ENCODE measurements around the gene PDK4.

DNA sequence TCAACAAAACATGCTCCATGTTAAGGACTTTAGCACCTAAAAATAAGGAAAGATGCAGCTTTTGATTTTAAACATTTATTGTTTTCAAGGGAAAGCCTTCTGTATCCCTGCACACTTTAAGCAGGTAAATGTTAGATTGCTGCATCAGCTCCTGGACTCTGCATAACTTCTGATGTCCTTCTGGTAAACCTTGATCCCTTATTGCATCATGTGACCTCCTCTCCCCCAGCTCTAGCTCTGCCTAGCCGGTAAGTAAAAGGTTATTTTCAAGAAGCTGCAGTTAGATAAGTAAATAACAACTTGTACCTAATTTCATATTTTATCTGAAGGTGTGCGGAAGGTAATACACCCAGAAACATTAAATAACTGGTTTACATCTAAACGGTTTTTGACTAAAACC, 37.5 kb downstream of the PDK4 start:
- TF ChIP-seq KLF15 (CRISPR knock-in tag; IDR thresholded peaks at IDR 0.05; ENCODE audit: borderline replicate concordance) (no peak), ZNF747 (CRISPR knock-in tag; IDR thresholded peaks at IDR 0.05; ENCODE audit: borderline replicate concordance) (no peak), POLR2AphosphoS2 (IDR thresholded peaks at IDR 0.05; ENCODE audit: low read depth, low read length) (no peak), ZNF12 (CRISPR knock-in tag; IDR thresholded peaks at IDR 0.05) (no peak), GTF3A (CRISPR knock-in tag; conservative IDR thresholded peaks at IDR 0.05) (no peak), TBL1XR1 (IDR thresholded peaks at IDR 0.05; ENCODE audit: borderline replicate concordance, low read length, partially characterized antibody) (no peak)
- TF ChIP-seq, protein P1, sequence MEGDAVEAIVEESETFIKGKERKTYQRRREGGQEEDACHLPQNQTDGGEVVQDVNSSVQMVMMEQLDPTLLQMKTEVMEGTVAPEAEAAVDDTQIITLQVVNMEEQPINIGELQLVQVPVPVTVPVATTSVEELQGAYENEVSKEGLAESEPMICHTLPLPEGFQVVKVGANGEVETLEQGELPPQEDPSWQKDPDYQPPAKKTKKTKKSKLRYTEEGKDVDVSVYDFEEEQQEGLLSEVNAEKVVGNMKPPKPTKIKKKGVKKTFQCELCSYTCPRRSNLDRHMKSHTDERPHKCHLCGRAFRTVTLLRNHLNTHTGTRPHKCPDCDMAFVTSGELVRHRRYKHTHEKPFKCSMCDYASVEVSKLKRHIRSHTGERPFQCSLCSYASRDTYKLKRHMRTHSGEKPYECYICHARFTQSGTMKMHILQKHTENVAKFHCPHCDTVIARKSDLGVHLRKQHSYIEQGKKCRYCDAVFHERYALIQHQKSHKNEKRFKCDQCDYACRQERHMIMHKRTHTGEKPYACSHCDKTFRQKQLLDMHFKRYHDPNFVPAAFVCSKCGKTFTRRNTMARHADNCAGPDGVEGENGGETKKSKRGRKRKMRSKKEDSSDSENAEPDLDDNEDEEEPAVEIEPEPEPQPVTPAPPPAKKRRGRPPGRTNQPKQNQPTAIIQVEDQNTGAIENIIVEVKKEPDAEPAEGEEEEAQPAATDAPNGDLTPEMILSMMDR (CRISPR knock-in tag; IDR thresholded peaks at IDR 0.05): no peak
- TF ChIP-seq, protein P2, sequence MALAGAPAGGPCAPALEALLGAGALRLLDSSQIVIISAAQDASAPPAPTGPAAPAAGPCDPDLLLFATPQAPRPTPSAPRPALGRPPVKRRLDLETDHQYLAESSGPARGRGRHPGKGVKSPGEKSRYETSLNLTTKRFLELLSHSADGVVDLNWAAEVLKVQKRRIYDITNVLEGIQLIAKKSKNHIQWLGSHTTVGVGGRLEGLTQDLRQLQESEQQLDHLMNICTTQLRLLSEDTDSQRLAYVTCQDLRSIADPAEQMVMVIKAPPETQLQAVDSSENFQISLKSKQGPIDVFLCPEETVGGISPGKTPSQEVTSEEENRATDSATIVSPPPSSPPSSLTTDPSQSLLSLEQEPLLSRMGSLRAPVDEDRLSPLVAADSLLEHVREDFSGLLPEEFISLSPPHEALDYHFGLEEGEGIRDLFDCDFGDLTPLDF (CRISPR knock-in tag; IDR thresholded peaks at IDR 0.05): no peak
- TF ChIP-seq, protein P3, sequence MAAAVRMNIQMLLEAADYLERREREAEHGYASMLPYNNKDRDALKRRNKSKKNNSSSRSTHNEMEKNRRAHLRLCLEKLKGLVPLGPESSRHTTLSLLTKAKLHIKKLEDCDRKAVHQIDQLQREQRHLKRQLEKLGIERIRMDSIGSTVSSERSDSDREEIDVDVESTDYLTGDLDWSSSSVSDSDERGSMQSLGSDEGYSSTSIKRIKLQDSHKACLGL (CRISPR knock-in tag; IDR thresholded peaks at IDR 0.05): no peak
- TF ChIP-seq, protein P4, sequence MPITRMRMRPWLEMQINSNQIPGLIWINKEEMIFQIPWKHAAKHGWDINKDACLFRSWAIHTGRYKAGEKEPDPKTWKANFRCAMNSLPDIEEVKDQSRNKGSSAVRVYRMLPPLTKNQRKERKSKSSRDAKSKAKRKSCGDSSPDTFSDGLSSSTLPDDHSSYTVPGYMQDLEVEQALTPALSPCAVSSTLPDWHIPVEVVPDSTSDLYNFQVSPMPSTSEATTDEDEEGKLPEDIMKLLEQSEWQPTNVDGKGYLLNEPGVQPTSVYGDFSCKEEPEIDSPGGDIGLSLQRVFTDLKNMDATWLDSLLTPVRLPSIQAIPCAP (CRISPR knock-in tag; IDR thresholded peaks at IDR 0.05; ENCODE audit: low read depth): no peak
